GM12891 (cell line): ENCODE results near the gene KIF3B.

Source experiments
- PAX5 ChIP-seq: IDR thresholded peaks from 2 replicates; pipeline ENCODE4 v1.6.1; 2011; ENCODE audit warnings: low read length, moderate library complexity, mild to moderate bottlenecking; ENCODE audit not compliant: insufficient read depth, severe bottlenecking
- POLR2A ChIP-seq: IDR thresholded peaks from 2 replicates; pipeline ENCODE4 v1.6.1; 2011; ENCODE audit warnings: low read depth, low read length, control low read depth
- POLR2AphosphoS5 ChIP-seq: IDR thresholded peaks from 2 replicates; pipeline ENCODE4 v1.6.1; 2011; ENCODE audit warnings: low read depth, low read length, control low read depth
- SPI1 ChIP-seq: IDR thresholded peaks from 2 replicates; pipeline ENCODE4 v1.6.1; 2011; ENCODE audit warnings: low read depth, low read length, control low read depth
- TAF1 ChIP-seq: IDR thresholded peaks from 2 replicates; pipeline ENCODE4 v1.6.1; 2011; ENCODE audit warnings: low read depth, low read length, control low read depth

- TF ChIP-seq TAF1 (no peak), POLR2AphosphoS5 (no peak), POLR2A (no peak), SPI1 (no peak), PAX5 (no peak)
These were observed 61.2 kb downstream of the KIF3B start for GRCh38 chr20:32338665-32339064.
